IMR-90 (cell line): ENCODE results near the gene GPR32. TPM values are rescaled to one million over a fixed set of nuclear protein-coding genes. Genes with fewer than 3 reads are reported as not detected.
A peak's percentile ranks its signal among the peaks of the same experiment; 100 is the strongest.

Experiments used
- ATAC-seq: fragments of 200-7000 bp; cut with Tn5 transposase; 2 replicates; pipeline ENCODE4 v1.9.1; 2020; ENCODE audit warnings: low read depth, mild to moderate bottlenecking, moderate library complexity
- BruUV-seq: library from RNA; stranded (reverse); fragments of 400-500 nt; replicated peaks from 2 replicates; lab custom pipeline; 2021; lab: Mats Ljungman, UMichigan
- CTCF ChIA-PET: fragments of 300-600 bp; formaldehyde crosslinking; extraction: SDS; loops from one replicate; lab custom pipeline; 2021; ENCODE audit warnings: antibody characterized with exemption; lab: Yijun Ruan, JAX
- POLR2A ChIA-PET: fragments of 300-600 bp; sonication (Branson Sonifier 250); formaldehyde crosslinking; loops from one replicate; lab custom pipeline; 2022; ENCODE audit warnings: antibody characterized with exemption; ENCODE audit not compliant: unreplicated experiment; lab: Charles Lee
- DNase-seq: peaks from one replicate; pipeline ENCODE4 v3.0.0; 2013
- H2AFZ ChIP-seq: replicated peaks from 2 replicates; pipeline ENCODE3; 2013; ENCODE audit warnings: low read length, mild to moderate bottlenecking; ENCODE audit not compliant: poor library complexity
- H2AK5ac ChIP-seq: 2 replicates; pipeline ENCODE4 v1.6.1; 2013; ENCODE audit warnings: low read depth, low read length, inconsistent platforms
- H2AK9ac ChIP-seq: replicated peaks from 2 replicates; pipeline ENCODE3; 2013; ENCODE audit warnings: mild to moderate bottlenecking, low read depth, low read length, moderate library complexity; ENCODE audit not compliant: poor library complexity
- H2BK120ac ChIP-seq: 2 replicates; pipeline ENCODE4 v1.6.1; 2013; ENCODE audit warnings: low read depth, low read length, inconsistent platforms
- H2BK15ac ChIP-seq: 3 replicates; pipeline ENCODE4 v1.6.1; 2013; ENCODE audit warnings: low read depth, low read length, inconsistent platforms
- H2BK20ac ChIP-seq: 2 replicates; pipeline ENCODE4 v1.6.1; 2013; ENCODE audit warnings: low read depth, mild to moderate bottlenecking, inconsistent platforms, low read length, moderate library complexity
- H2BK5ac ChIP-seq: 2 replicates; pipeline ENCODE4 v1.6.1; 2013; ENCODE audit warnings: mild to moderate bottlenecking, low read depth, low read length, inconsistent platforms; ENCODE audit not compliant: poor library complexity, severe bottlenecking
- H3K14ac ChIP-seq: replicated peaks from 2 replicates; pipeline ENCODE4 v1.6.1; 2013; ENCODE audit warnings: low read depth, low read length, inconsistent platforms
- H3K18ac ChIP-seq: 2 replicates; pipeline ENCODE4 v1.6.1; 2013; ENCODE audit warnings: low read depth, low read length, control low read depth
- H3K23ac ChIP-seq: 2 replicates; pipeline ENCODE4 v1.6.1; 2013; ENCODE audit warnings: low read depth, low read length, inconsistent platforms
- H3K27ac ChIP-seq: 2 replicates; pipeline ENCODE4 v1.5.1; 2013; ENCODE audit warnings: mild to moderate bottlenecking, control low read depth, low read length; ENCODE audit not compliant: insufficient read depth
- H3K27me3 ChIP-seq: 2 replicates; pipeline ENCODE4 v1.6.1; 2013; ENCODE audit warnings: low read length; ENCODE audit not compliant: control insufficient read depth, insufficient read depth
- H3K36me3 ChIP-seq: 2 replicates; pipeline ENCODE4 v1.6.1; 2013; ENCODE audit warnings: low read length, mixed read lengths; ENCODE audit not compliant: control insufficient read depth, insufficient read depth
- H3K4ac ChIP-seq: 2 replicates; pipeline ENCODE4 v1.6.1; 2013; ENCODE audit warnings: low read depth, low read length, inconsistent platforms
- H3K4me1 ChIP-seq: 2 replicates; pipeline ENCODE4 v1.6.1; 2013; ENCODE audit warnings: low read length, mixed read lengths; ENCODE audit not compliant: control insufficient read depth, insufficient read depth
- H3K4me2 ChIP-seq: 2 replicates; pipeline ENCODE4 v1.6.1; 2013; ENCODE audit warnings: low read depth, mild to moderate bottlenecking, control low read depth, low read length, moderate library complexity
- H3K4me3 ChIP-seq: 2 replicates; pipeline ENCODE4 v1.5.1; 2013; ENCODE audit warnings: low read depth, mild to moderate bottlenecking, control low read depth, low read length, moderate library complexity; ENCODE audit not compliant: insufficient read depth
- H3K56ac ChIP-seq: 2 replicates; pipeline ENCODE4 v1.6.1; 2013; ENCODE audit warnings: low read length, inconsistent platforms; ENCODE audit not compliant: insufficient read depth; ENCODE audit errors: extremely low read depth
- H3K79me1 ChIP-seq, 2 experiments: 2 replicates each; pipeline ENCODE4 v1.6.1; 2013; ENCODE audit warnings: low read length in 2 of 2, inconsistent platforms in 1 of 2, low read depth in 1 of 2
- H3K9ac ChIP-seq: 2 replicates; pipeline ENCODE4 v1.6.1; 2013; ENCODE audit warnings: low read depth, low read length, control low read depth
- H3K9me1 ChIP-seq: 2 replicates; pipeline ENCODE4 v1.6.1; 2013; ENCODE audit warnings: low read length, inconsistent platforms; ENCODE audit not compliant: insufficient read depth
- H3K9me3 ChIP-seq: 2 replicates; pipeline ENCODE4 v1.6.1; 2013; ENCODE audit warnings: low read length; ENCODE audit not compliant: control insufficient read depth, insufficient read depth
- H4K20me1 ChIP-seq: 2 replicates; pipeline ENCODE4 v1.6.1; 2013; ENCODE audit warnings: low read length, inconsistent platforms; ENCODE audit not compliant: insufficient read depth
- H4K5ac ChIP-seq: 2 replicates; pipeline ENCODE4 v1.6.1; 2013; ENCODE audit warnings: mild to moderate bottlenecking, low read depth, low read length, control low read depth
- H4K8ac ChIP-seq, 2 experiments: 2 replicates each; pipeline ENCODE4 v1.6.1; 2013; ENCODE audit warnings: low read depth in 2 of 2, low read length in 2 of 2, control low read depth in 1 of 2, inconsistent platforms in 1 of 2
- H4K91ac ChIP-seq: 2 replicates; pipeline ENCODE4 v1.6.1; 2013; ENCODE audit warnings: low read depth, low read length, inconsistent platforms; ENCODE audit not compliant: insufficient read depth
- CTCF ChIP-seq: conservative IDR thresholded peaks from 2 replicates; pipeline ENCODE4 v1.5.1; 2012; ENCODE audit warnings: mild to moderate bottlenecking, low read depth, low read length, improper control_type of control experiment
- MAFK ChIP-seq: IDR thresholded peaks from 2 replicates; pipeline ENCODE4 v1.6.1; 2012; ENCODE audit warnings: low read depth, low read length, improper control_type of control experiment
- WGBS, 2 experiments: methylation state at CpG; one replicate each; pipeline versions ENCODE4 v1.1.5 to v1.1.7; 2013; ENCODE audit warnings: missing lambda C conversion rate in 2 of 2; ENCODE audit not compliant: insufficient read length in 1 of 2; ENCODE audit errors: extremely low coverage in 2 of 2; 5-methylcytosine and 5-hydroxymethylcytosine counted together
- dilution Hi-C: fragments of 300-500 bp; cut with HindIII; formaldehyde crosslinking; loops from one replicate; pipeline ENCODE4 v1.14.3; 2018; ENCODE audit warnings: low sequenced_read_pairs; ENCODE audit not compliant: unreplicated experiment
- in situ Hi-C: fragments of 300-500 bp; cut with MboI; formaldehyde crosslinking; loops from 3 replicates; pipeline ENCODE4 v1.14.3; 2019; ENCODE audit warnings: low sequenced_read_pairs, inconsistent platforms, mixed read lengths
- intact Hi-C: fragments of 100-400 bp; cut with micrococcal nuclease; formaldehyde crosslinking; loops from 2 replicates; pipeline ENCODE4 v1.10.0; 2022
- polyA plus RNA-seq, 3 experiments: library from polyadenylated mRNA; depleted of rRNA; stranded (reverse); fragments of >200 nt; gene quantifications; 2 replicates each; pipeline ENCODE4 v1.2.3, GENCODE V29; 2012; ENCODE audit warnings: low replicate concordance in 1 of 3
- total RNA-seq: library from RNA; depleted of rRNA; stranded (reverse); fragments of >200 nt; gene quantifications from 2 replicates; pipeline ENCODE4 v1.2.3, GENCODE V29; 2012

Gene GPR32
- total and polyA plus RNA-seq, 2 of the 4 experiments (the other 2 are of a cell fraction), result not detected

- intact Hi-C loops, result no loop called here
- Histone ChIP-seq H2BK15ac (no peak overlapping the region), H3K36me3 (peaks cover 26% of the 10 kb centered on the region), H3K56ac (no peak overlapping the region), H3K27ac (no peak overlapping the region), H2AK9ac (no peak overlapping the region), H3K4ac (no peak overlapping the region), H2BK20ac (no peak overlapping the region), H4K5ac (no peak overlapping the region), H4K91ac (no peak overlapping the region), H3K18ac (no peak overlapping the region), H3K4me1 (no peaks in the 10 kb centered on the region), H3K9me1 (peaks cover 7% of the 10 kb centered on the region), H3K9me3 (no peaks in the 10 kb centered on the region), H4K20me1 (peaks cover 61% of the 10 kb centered on the region), H2BK120ac (no peak overlapping the region), H3K4me3 (no peak overlapping the region), H4K8ac (no peak overlapping the region), H2AFZ (peak overlapping the region; percentile 71), H3K9ac (no peak overlapping the region), H2BK5ac (no peak overlapping the region), H3K23ac (no peak overlapping the region), H2AK5ac (no peak overlapping the region), H3K4me2 (no peak overlapping the region), H3K79me1 (peaks cover 8 to 15% of the 10 kb centered on the region in 2 experiments; a peak in 2 of 4 replicates), H3K14ac (no peak overlapping the region), H3K27me3 (no peaks in the 10 kb centered on the region)
- ChIA-PET POLR2A (no interaction called here), CTCF (no interaction called here)
- dilution Hi-C loops, result no loop called here
- 86% methylated on average over 7 of the region's 18 CpGs; no CpG with 5 or more reads in 1 of the 2 experiments for WGBS, 2 experiments
- no peak for DNase-seq
- in situ Hi-C loops, result no loop called here
- TF ChIP-seq CTCF, result 0 out of 2 replicates have a peak, but pooled peaks have one; percentile 1
- TF ChIP-seq MAFK, result no peak
- ATAC-seq, result peak; percentile 35
- no TSS peak for BruUV-seq
Observed at GRCh38 chr19:50794876-50795663, 24.8 kb downstream of the GPR32 start.
